BJ (cell line): ENCODE data around the gene SBK3. TPM values are rescaled to one million over a fixed set of nuclear protein-coding genes. Genes with fewer than 3 reads are reported as not detected.

Experiments used
- CTCF ChIA-PET: fragments of 350-600 bp; formaldehyde crosslinking; extraction: SDS; loops from one replicate; lab custom pipeline; 2021; ENCODE audit warnings: antibody characterized with exemption, inconsistent platforms; lab: Yijun Ruan, JAX
- POLR2A ChIA-PET: fragments of 300-600 bp; sonication (Branson Sonifier 250); formaldehyde crosslinking; extraction: SDS; loops from one replicate; lab custom pipeline; 2021; ENCODE audit warnings: antibody characterized with exemption; lab: Charles Lee
- DNase-seq: peaks from one replicate; pipeline ENCODE4 v3.0.0-alpha.2; 2011; ENCODE audit warnings: low read depth
- H3K27me3 ChIP-seq: 2 replicates; pipeline ENCODE4 v1.6.0; 2011; ENCODE audit warnings: low read length; ENCODE audit not compliant: control insufficient read depth, insufficient read depth
- H3K36me3 ChIP-seq: 2 replicates; pipeline ENCODE4 v1.5.1; 2011; ENCODE audit warnings: low read length; ENCODE audit not compliant: control insufficient read depth, insufficient read depth
- H3K4me3 ChIP-seq: 2 replicates; pipeline ENCODE4 v1.5.1; 2011; ENCODE audit warnings: low read depth, mild to moderate bottlenecking, control low read depth, low read length
- polyA plus RNA-seq: library from polyadenylated mRNA; depleted of rRNA; stranded (reverse); fragments of >200 nt; gene quantifications from 2 replicates; pipeline ENCODE4 v1.2.3, GENCODE V29; 2011
- TF ChIP-seq, protein P1 (sequence below): IDR thresholded peaks from 2 replicates; pipeline ENCODE4 v1.5.1; 2011; ENCODE audit warnings: low read depth, mild to moderate bottlenecking, control low read depth, inconsistent platforms, low read length, moderate library complexity; ENCODE audit not compliant: insufficient read depth

SBK3 gene
- polyA plus RNA-seq, 1 experiment: 0.11 TPM

GRCh38 chr19:55528030-55528803 lies 17.1 kb downstream of the SBK3 start:
- Histone ChIP-seq H3K27me3 (no peaks in the 10 kb centered on the region), H3K36me3 (no peaks in the 10 kb centered on the region), H3K4me3 (no peak overlapping the region)
- CTCF ChIA-PET: interaction anchor here (1.4 kb wide), 1 partner anchor 9 kb away, joined by 4 read pairs; the partner anchor contains the start of gene SBK2
- DNase-seq: no peak
- POLR2A ChIA-PET: no interaction called here
- TF ChIP-seq, protein P1, sequence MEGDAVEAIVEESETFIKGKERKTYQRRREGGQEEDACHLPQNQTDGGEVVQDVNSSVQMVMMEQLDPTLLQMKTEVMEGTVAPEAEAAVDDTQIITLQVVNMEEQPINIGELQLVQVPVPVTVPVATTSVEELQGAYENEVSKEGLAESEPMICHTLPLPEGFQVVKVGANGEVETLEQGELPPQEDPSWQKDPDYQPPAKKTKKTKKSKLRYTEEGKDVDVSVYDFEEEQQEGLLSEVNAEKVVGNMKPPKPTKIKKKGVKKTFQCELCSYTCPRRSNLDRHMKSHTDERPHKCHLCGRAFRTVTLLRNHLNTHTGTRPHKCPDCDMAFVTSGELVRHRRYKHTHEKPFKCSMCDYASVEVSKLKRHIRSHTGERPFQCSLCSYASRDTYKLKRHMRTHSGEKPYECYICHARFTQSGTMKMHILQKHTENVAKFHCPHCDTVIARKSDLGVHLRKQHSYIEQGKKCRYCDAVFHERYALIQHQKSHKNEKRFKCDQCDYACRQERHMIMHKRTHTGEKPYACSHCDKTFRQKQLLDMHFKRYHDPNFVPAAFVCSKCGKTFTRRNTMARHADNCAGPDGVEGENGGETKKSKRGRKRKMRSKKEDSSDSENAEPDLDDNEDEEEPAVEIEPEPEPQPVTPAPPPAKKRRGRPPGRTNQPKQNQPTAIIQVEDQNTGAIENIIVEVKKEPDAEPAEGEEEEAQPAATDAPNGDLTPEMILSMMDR: 0 out of 2 replicates have a peak, but pooled peaks have one; percentile 19

- ChIA-PET POLR2A (no interaction called here), CTCF (interaction anchor here (1.2 to 1.4 kb wide), 2 partner anchors 10 to 23 kb away, joined by 4 read pairs; partner anchors contain the start of gene SBK2)
- H3K36me3 ChIP-seq: no peaks in the 10 kb centered on the region
- no peaks in the 10 kb centered on the region for H3K27me3 ChIP-seq
- DNase-seq: no peak
- H3K4me3 ChIP-seq: no peak overlapping the region
- TF ChIP-seq, protein P1: no peak
Measured at GRCh38 chr19:55527197-55528029, 17.9 kb downstream of the SBK3 start.

- TF ChIP-seq, protein P1: no peak
- DNase-seq: no peak
- CTCF ChIA-PET: interaction anchor here (0.8 to 1.7 kb wide), 9 partner anchors 9 to 106 kb away, joined by 3 to 6 read pairs (median 3); partner anchors contain the start of gene ZNF865
- H3K27me3 ChIP-seq: no peaks in the 10 kb centered on the region
- H3K4me3 ChIP-seq: no peak overlapping the region
- POLR2A ChIA-PET: no interaction called here
- no peaks in the 10 kb centered on the region for H3K36me3 ChIP-seq
Measured at GRCh38 chr19:55526216-55527196, 18.8 kb downstream of the SBK3 start.

GRCh38 chr19:55525289-55526101 lies 19.8 kb downstream of the SBK3 start:
- H3K4me3 ChIP-seq: no peak overlapping the region
- CTCF ChIA-PET: interaction anchor here (0.8 to 1.7 kb wide), 9 partner anchors 9 to 107 kb away, joined by 3 to 6 read pairs (median 3); partner anchors contain the start of gene ZNF865
- TF ChIP-seq, protein P1: no peak
- DNase-seq: no peak
- POLR2A ChIA-PET: no interaction called here
- no peaks in the 10 kb centered on the region for H3K36me3 ChIP-seq
- H3K27me3 ChIP-seq: no peaks in the 10 kb centered on the region
